Dedifferentiated amniotic fluid mesenchymal stem cell (primary cell): ENCODE data around the gene CSTF2T.
"Not testable (repeated sequence)": the region's sequence is repeated elsewhere in the genome, so short reads cannot be mapped to it uniquely, and the experiment has no call there.

Experiments used
- DNase-seq: peaks from one replicate; pipeline ENCODE4 v3.0.0-alpha.2; 2016; ENCODE audit errors: extremely low spot score

Gene CSTF2T

GRCh38 chr10:51698473-51699063 is 827 bp downstream of the CSTF2T start:
- no peak for DNase-seq

GRCh38 chr10:51696251-51696650 is 3.1 kb downstream of the CSTF2T start:
- DNase-seq = no peak

- no peak for DNase-seq
Observed at GRCh38 chr10:51694086-51694768, 5.2 kb downstream of the CSTF2T start.

GRCh38 chr10:51691135-51691534 is 8.3 kb downstream of the CSTF2T start:
- no peak for DNase-seq

- no peak for DNase-seq
Observed at GRCh38 chr10:51689536-51689935, 9.9 kb downstream of the CSTF2T start.

- DNase-seq = not testable (repeated sequence)
Observed at GRCh38 chr10:51688826-51689225, 10.6 kb downstream of the CSTF2T start.

- no peak for DNase-seq
Observed at GRCh38 chr10:51687296-51687695, 12.1 kb downstream of the CSTF2T start.

- DNase-seq = no peak
Observed at GRCh38 chr10:51685768-51686167, 13.6 kb downstream of the CSTF2T start.

GRCh38 chr10:51683031-51683691 is 16.2 kb downstream of the CSTF2T start:
- DNase-seq = peak; percentile 46

- DNase-seq = no peak
Observed at GRCh38 chr10:51679841-51680240, 19.6 kb downstream of the CSTF2T start.

- DNase-seq = peak; percentile 38
Observed at GRCh38 chr10:51675088-51675487, 24.3 kb downstream of the CSTF2T start.

- DNase-seq = no peak
Observed at GRCh38 chr10:51672039-51672535, 27.3 kb downstream of the CSTF2T start.

- no peak for DNase-seq
Observed at GRCh38 chr10:51669041-51669440, 30.4 kb downstream of the CSTF2T start.

- DNase-seq = no peak
Observed at GRCh38 chr10:51668336-51668689, 31.1 kb downstream of the CSTF2T start.

- DNase-seq = peak; percentile 28
Observed at GRCh38 chr10:51667678-51668335, 31.6 kb downstream of the CSTF2T start.

- DNase-seq = peak; percentile 50
Observed at GRCh38 chr10:51666456-51666855, 32.9 kb downstream of the CSTF2T start.

- DNase-seq = no peak
Observed at GRCh38 chr10:51663086-51663485, 36.3 kb downstream of the CSTF2T start.

- no peak for DNase-seq
Observed at GRCh38 chr10:51659344-51659743, 40.1 kb downstream of the CSTF2T start.

- no peak for DNase-seq
Observed at GRCh38 chr10:51658000-51658399, 41.4 kb downstream of the CSTF2T start.

- no peak for DNase-seq
Observed at GRCh38 chr10:51656503-51656902, 42.9 kb downstream of the CSTF2T start.

- no peak for DNase-seq
Observed at GRCh38 chr10:51654918-51655317, 44.5 kb downstream of the CSTF2T start.

GRCh38 chr10:51653025-51653424 is 46.4 kb downstream of the CSTF2T start:
- peak; percentile 41 for DNase-seq

- no peak for DNase-seq
Observed at GRCh38 chr10:51651063-51651462, 48.3 kb downstream of the CSTF2T start.
